HEK293 (cell line): ENCODE results near the gene FGF12.

Experiments
- GLI4 ChIP-seq: fragments of 450-650 bp; formaldehyde crosslinking; IDR thresholded peaks from 2 replicates; pipeline ENCODE4 v1.5.1; 2016; ENCODE audit warnings: missing biosample characterization, missing genetic modification characterization
- PRDM1 ChIP-seq: fragments of 450-650 bp; formaldehyde crosslinking; IDR thresholded peaks from 2 replicates; pipeline ENCODE4; 2016; ENCODE audit warnings: missing biosample characterization, missing genetic modification characterization
- PRDM6 ChIP-seq: fragments of 450-650 bp; formaldehyde crosslinking; IDR thresholded peaks from 2 replicates; pipeline ENCODE4 v1.5.1; 2017; ENCODE audit warnings: missing biosample characterization, missing genetic modification characterization
- TRIM28 ChIP-seq: IDR thresholded peaks from 2 replicates; pipeline ENCODE4 v1.6.1; 2011; ENCODE audit warnings: low read length, control low read depth, borderline replicate concordance
- ZBTB7A ChIP-seq: fragments of 450-650 bp; formaldehyde crosslinking; IDR thresholded peaks from 2 replicates; pipeline ENCODE4 v1.5.1; 2016; ENCODE audit warnings: low read depth, missing biosample characterization, missing genetic modification characterization
- ZNF10 ChIP-seq: fragments of 450-650 bp; formaldehyde crosslinking; IDR thresholded peaks from 2 replicates; pipeline ENCODE4 v1.5.1; 2017; ENCODE audit warnings: missing biosample characterization, missing genetic modification characterization
- ZNF23 ChIP-seq: fragments of 450-650 bp; formaldehyde crosslinking; IDR thresholded peaks from 2 replicates; pipeline ENCODE4 v1.5.1; 2016; ENCODE audit warnings: missing biosample characterization, missing genetic modification characterization, borderline replicate concordance
- ZNF341 ChIP-seq: fragments of 450-650 bp; formaldehyde crosslinking; IDR thresholded peaks from 2 replicates; pipeline ENCODE4; 2016; ENCODE audit warnings: low read depth, missing biosample characterization, missing genetic modification characterization
- ZNF707 ChIP-seq: fragments of 450-650 bp; formaldehyde crosslinking; IDR thresholded peaks from 2 replicates; pipeline ENCODE4 v1.5.1; 2016; ENCODE audit warnings: missing biosample characterization, missing genetic modification characterization
- ZNF785 ChIP-seq: fragments of 450-650 bp; formaldehyde crosslinking; IDR thresholded peaks from 2 replicates; pipeline ENCODE4 v1.5.1; 2016; ENCODE audit warnings: missing biosample characterization, missing genetic modification characterization
- ZSCAN30 ChIP-seq: fragments of 450-650 bp; IDR thresholded peaks from 2 replicates; pipeline ENCODE4 v1.5.1; 2018; ENCODE audit warnings: missing biosample characterization, mild to moderate bottlenecking, missing genetic modification characterization, moderate library complexity
- TF ChIP-seq, protein P1 (sequence below): fragments of 450-650 bp; formaldehyde crosslinking; IDR thresholded peaks from 2 replicates; pipeline ENCODE4 v1.5.1; 2016; ENCODE audit warnings: missing biosample characterization, missing genetic modification characterization
- TF ChIP-seq, protein P2 (sequence below): fragments of 450-650 bp; formaldehyde crosslinking; IDR thresholded peaks from 2 replicates; pipeline ENCODE4 v1.5.1; 2016; ENCODE audit warnings: missing biosample characterization, missing genetic modification characterization

- TF ChIP-seq, protein P1, sequence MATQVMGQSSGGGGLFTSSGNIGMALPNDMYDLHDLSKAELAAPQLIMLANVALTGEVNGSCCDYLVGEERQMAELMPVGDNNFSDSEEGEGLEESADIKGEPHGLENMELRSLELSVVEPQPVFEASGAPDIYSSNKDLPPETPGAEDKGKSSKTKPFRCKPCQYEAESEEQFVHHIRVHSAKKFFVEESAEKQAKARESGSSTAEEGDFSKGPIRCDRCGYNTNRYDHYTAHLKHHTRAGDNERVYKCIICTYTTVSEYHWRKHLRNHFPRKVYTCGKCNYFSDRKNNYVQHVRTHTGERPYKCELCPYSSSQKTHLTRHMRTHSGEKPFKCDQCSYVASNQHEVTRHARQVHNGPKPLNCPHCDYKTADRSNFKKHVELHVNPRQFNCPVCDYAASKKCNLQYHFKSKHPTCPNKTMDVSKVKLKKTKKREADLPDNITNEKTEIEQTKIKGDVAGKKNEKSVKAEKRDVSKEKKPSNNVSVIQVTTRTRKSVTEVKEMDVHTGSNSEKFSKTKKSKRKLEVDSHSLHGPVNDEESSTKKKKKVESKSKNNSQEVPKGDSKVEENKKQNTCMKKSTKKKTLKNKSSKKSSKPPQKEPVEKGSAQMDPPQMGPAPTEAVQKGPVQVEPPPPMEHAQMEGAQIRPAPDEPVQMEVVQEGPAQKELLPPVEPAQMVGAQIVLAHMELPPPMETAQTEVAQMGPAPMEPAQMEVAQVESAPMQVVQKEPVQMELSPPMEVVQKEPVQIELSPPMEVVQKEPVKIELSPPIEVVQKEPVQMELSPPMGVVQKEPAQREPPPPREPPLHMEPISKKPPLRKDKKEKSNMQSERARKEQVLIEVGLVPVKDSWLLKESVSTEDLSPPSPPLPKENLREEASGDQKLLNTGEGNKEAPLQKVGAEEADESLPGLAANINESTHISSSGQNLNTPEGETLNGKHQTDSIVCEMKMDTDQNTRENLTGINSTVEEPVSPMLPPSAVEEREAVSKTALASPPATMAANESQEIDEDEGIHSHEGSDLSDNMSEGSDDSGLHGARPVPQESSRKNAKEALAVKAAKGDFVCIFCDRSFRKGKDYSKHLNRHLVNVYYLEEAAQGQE (tag by site-specific recombination), result no peak
- TF ChIP-seq ZBTB7A (tag by site-specific recombination), result no peak
- TF ChIP-seq ZSCAN30 (tag by site-specific recombination), result no peak
- no peak for TF ChIP-seq ZNF10 (tag by site-specific recombination)
- TF ChIP-seq PRDM6 (tag by site-specific recombination), result no peak
- no peak for TF ChIP-seq ZNF785 (tag by site-specific recombination)
- TF ChIP-seq, protein P2, sequence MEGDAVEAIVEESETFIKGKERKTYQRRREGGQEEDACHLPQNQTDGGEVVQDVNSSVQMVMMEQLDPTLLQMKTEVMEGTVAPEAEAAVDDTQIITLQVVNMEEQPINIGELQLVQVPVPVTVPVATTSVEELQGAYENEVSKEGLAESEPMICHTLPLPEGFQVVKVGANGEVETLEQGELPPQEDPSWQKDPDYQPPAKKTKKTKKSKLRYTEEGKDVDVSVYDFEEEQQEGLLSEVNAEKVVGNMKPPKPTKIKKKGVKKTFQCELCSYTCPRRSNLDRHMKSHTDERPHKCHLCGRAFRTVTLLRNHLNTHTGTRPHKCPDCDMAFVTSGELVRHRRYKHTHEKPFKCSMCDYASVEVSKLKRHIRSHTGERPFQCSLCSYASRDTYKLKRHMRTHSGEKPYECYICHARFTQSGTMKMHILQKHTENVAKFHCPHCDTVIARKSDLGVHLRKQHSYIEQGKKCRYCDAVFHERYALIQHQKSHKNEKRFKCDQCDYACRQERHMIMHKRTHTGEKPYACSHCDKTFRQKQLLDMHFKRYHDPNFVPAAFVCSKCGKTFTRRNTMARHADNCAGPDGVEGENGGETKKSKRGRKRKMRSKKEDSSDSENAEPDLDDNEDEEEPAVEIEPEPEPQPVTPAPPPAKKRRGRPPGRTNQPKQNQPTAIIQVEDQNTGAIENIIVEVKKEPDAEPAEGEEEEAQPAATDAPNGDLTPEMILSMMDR (tag by site-specific recombination), result no peak
- TF ChIP-seq PRDM1, result no peak
- TF ChIP-seq ZNF707, result no peak
- TF ChIP-seq GLI4 (tag by site-specific recombination), result no peak
- TF ChIP-seq TRIM28, result no peak
- no peak for TF ChIP-seq ZNF341 (tag by site-specific recombination)
- no peak for TF ChIP-seq ZNF23 (tag by site-specific recombination)
These were observed 556.1 kb downstream of the FGF12 start for GRCh38 chr3:192171213-192171612.
